ENCODE measurements around the gene RYR2.

The RYR2 gene

GRCh38 chr1:237041795-237042525, at the start of gene RYR2:
RYR2 (plus strand) TSS chr1:237042184; CDS start chr1:237042522, 338 bp downstream.
- DNase-seq, result no peak

- DNase-seq, result no peak
Observed at GRCh38 chr1:236992449-236992848, 49.5 kb upstream of the RYR2 start.

GRCh38 chr1:236994450-236994849, 47.5 kb upstream of the RYR2 start:
- no peak for DNase-seq

GRCh38 chr1:236997361-236997760, 44.6 kb upstream of the RYR2 start:
- DNase-seq, result no peak

GRCh38 chr1:236997882-236998281, 44.1 kb upstream of the RYR2 start:
- DNase-seq, result no peak

- no peak for DNase-seq
Observed at GRCh38 chr1:236998546-236998945, 43.4 kb upstream of the RYR2 start.

- DNase-seq, result no peak
Observed at GRCh38 chr1:237000191-237000590, 41.8 kb upstream of the RYR2 start.

GRCh38 chr1:237003516-237003915, 38.5 kb upstream of the RYR2 start:
- no peak for DNase-seq

GRCh38 chr1:237004116-237004515, 37.9 kb upstream of the RYR2 start, which contains the start of gene MT1HL1:
MT1HL1 (minus strand) TSS chr1:237004441; CDS start chr1:237004372, 69 bp downstream.
- no peak for DNase-seq

- no peak for DNase-seq
Observed at GRCh38 chr1:237005674-237006073, 36.3 kb upstream of the RYR2 start.

- DNase-seq, result no peak
Observed at GRCh38 chr1:237007147-237007881, 34.7 kb upstream of the RYR2 start.

GRCh38 chr1:237009611-237010010, 32.4 kb upstream of the RYR2 start:
- DNase-seq, result no peak

GRCh38 chr1:237011432-237011831, 30.6 kb upstream of the RYR2 start:
- no peak for DNase-seq

GRCh38 chr1:237012361-237012760, 29.6 kb upstream of the RYR2 start:
- no peak for DNase-seq

- DNase-seq, result no peak
Observed at GRCh38 chr1:237012788-237013383, 29.1 kb upstream of the RYR2 start.

- DNase-seq, result no peak
Observed at GRCh38 chr1:237013608-237014007, 28.4 kb upstream of the RYR2 start.

- no peak for DNase-seq
Observed at GRCh38 chr1:237016626-237017025, 25.4 kb upstream of the RYR2 start.

GRCh38 chr1:237018896-237019295, 23.1 kb upstream of the RYR2 start:
- no peak for DNase-seq

GRCh38 chr1:237025358-237026074, 16.5 kb upstream of the RYR2 start:
- DNase-seq, result no peak

GRCh38 chr1:237029240-237029639, 12.7 kb upstream of the RYR2 start:
- no peak for DNase-seq

- no peak for DNase-seq
Observed at GRCh38 chr1:237029850-237030535, 12.0 kb upstream of the RYR2 start.

GRCh38 chr1:237031480-237031879, 10.5 kb upstream of the RYR2 start:
- DNase-seq, result no peak

- no peak for DNase-seq
Observed at GRCh38 chr1:237032029-237032428, 10.0 kb upstream of the RYR2 start.
